DOHH2 (cell line): Measurements from ENCODE around the gene TRPV4.

Source experiments
- CTCF ChIP-seq: fragments of 200-600 bp; sonication (generic); IDR thresholded peaks from one replicate; pipeline ENCODE4 v1.5.1; 2014; ENCODE audit warnings: antibody characterized with exemption, mild to moderate bottlenecking, low read depth, low read length; ENCODE audit not compliant: poor library complexity, severe bottlenecking
- EZH2phosphoT487 ChIP-seq: fragments of 200-600 bp; sonication (generic); IDR thresholded peaks from 2 replicates; pipeline ENCODE4 v1.6.1; 2017; ENCODE audit warnings: borderline replicate concordance, mild to moderate bottlenecking, antibody characterized with exemption, low read length, moderate library complexity, mixed read lengths

- TF ChIP-seq CTCF (no peak), EZH2phosphoT487 (no peak)
These were observed 72.9 kb downstream of the TRPV4 start for GRCh38 chr12:109760031-109760929.
